HepG2 (cell line): Measurements from ENCODE around the gene RNF150. TPM values are rescaled to one million over a fixed set of nuclear protein-coding genes. Genes with fewer than 3 reads are reported as not detected.

Experiments
- ATAC-seq: fragments of 200-7000 bp; cut with Tn5 transposase; 3 replicates; pipeline ENCODE4 v1.9.1; 2020; ENCODE audit warnings: mild to moderate bottlenecking, moderate library complexity
- BruUV-seq: library from RNA; stranded (reverse); fragments of 400-500 nt; replicated peaks from 2 replicates; lab custom pipeline; 2021; lab: Mats Ljungman, UMichigan
- CTCF ChIA-PET: fragments of 300-600 bp; formaldehyde crosslinking; extraction: SDS; loops from one replicate; lab custom pipeline; 2021; ENCODE audit warnings: low total read pairs, inconsistent platforms, low intra/inter-chr PET ratio; lab: Yijun Ruan, JAX
- POLR2A ChIA-PET: fragments of 350-600 bp; sonication (Branson Sonifier 250); formaldehyde crosslinking; loops from one replicate; lab custom pipeline; 2020; ENCODE audit warnings: antibody characterized with exemption, inconsistent platforms; lab: Yijun Ruan, JAX
- DNase-seq: peaks from one replicate; pipeline ENCODE4 v3.0.0-alpha.2; 2015; ENCODE audit warnings: low spot score
- FAIRE-seq: peaks from 3 replicates; lab custom pipeline; 2011; peaks lifted over from hg19 to GRCh38; lab: Jason Lieb, UNC
- H2AFZ ChIP-seq: one replicate; pipeline ENCODE4 v1.6.1; 2011; ENCODE audit warnings: low read length, inconsistent platforms
- H3K27ac ChIP-seq: fragments of 300-600 bp; 3 replicates; pipeline ENCODE4 v1.8.0; 2011; ENCODE audit warnings: mixed run types, mild to moderate bottlenecking, mixed read lengths, low read length, inconsistent platforms; ENCODE audit not compliant: insufficient read depth; ENCODE audit errors: extremely low read length
- H3K27me3 ChIP-seq, 2 experiments: fragments of 200-600 bp in 1 of 2; 2 replicates in 1 of 2; 3 replicates in 1 of 2; pipeline versions ENCODE4 v1.6.0 to v1.8.0; 2011; ENCODE audit warnings: low read length in 2 of 2, mild to moderate bottlenecking in 2 of 2, moderate library complexity in 2 of 2, inconsistent platforms in 1 of 2; ENCODE audit not compliant: insufficient read depth in 2 of 2, control insufficient read depth in 1 of 2
- H3K36me3 ChIP-seq, 2 experiments: fragments of 200-600 bp in 1 of 2; replicated peaks in 1 of 2; 2 replicates in 1 of 2; 3 replicates in 1 of 2; pipeline versions ENCODE4 v1.5.1 to v1.8.0; 2011; ENCODE audit warnings: low read length in 2 of 2, inconsistent platforms in 1 of 2; ENCODE audit not compliant: insufficient read depth in 2 of 2, control insufficient read depth in 1 of 2
- H3K4me1 ChIP-seq: 2 replicates; pipeline ENCODE4 v1.5.1; 2012; ENCODE audit warnings: low read length, inconsistent platforms; ENCODE audit not compliant: insufficient read depth
- H3K4me2 ChIP-seq: 2 replicates; pipeline ENCODE4 v1.6.0; 2011; ENCODE audit warnings: low read depth, low read length, inconsistent platforms
- H3K4me3 ChIP-seq, 3 experiments: fragments of 200-600 bp in 1 of 3; sonication (generic), shearing (Covaris generic) in 1 of 3; replicated peaks in 1 of 3; 2 replicates each; pipeline ENCODE4 v1.5.1; 2011 to 2016; ENCODE audit warnings: low read length in 3 of 3, inconsistent platforms in 2 of 3, low read depth in 2 of 3, mild to moderate bottlenecking in 2 of 3, control low read depth in 1 of 3, mixed read lengths in 1 of 3; ENCODE audit not compliant: insufficient read depth in 1 of 3
- H3K79me2 ChIP-seq: one replicate; pipeline ENCODE4 v1.6.1; 2011; ENCODE audit warnings: low read length, inconsistent platforms; ENCODE audit not compliant: insufficient read depth
- H3K9ac ChIP-seq: 2 replicates; pipeline ENCODE4 v1.6.0; 2011; ENCODE audit warnings: mild to moderate bottlenecking, low read depth, low read length, inconsistent platforms; ENCODE audit not compliant: insufficient read depth
- H3K9me3 ChIP-seq: 2 replicates; pipeline ENCODE4 v1.5.1; 2012; ENCODE audit warnings: mild to moderate bottlenecking, low read length
- H4K20me1 ChIP-seq: 2 replicates; pipeline ENCODE4 v1.6.0; 2011; ENCODE audit warnings: inconsistent platforms, mild to moderate bottlenecking, low read length, moderate library complexity; ENCODE audit not compliant: insufficient read depth
- ELF4 ChIP-seq: sonication (generic); formaldehyde crosslinking; IDR thresholded peaks from 2 replicates; pipeline ENCODE4 v1.5.0; 2020; ENCODE audit warnings: missing genetic modification reagents, mild to moderate bottlenecking, moderate library complexity, borderline replicate concordance
- HOXA9 ChIP-seq: sonication (generic); formaldehyde crosslinking; IDR thresholded peaks from 2 replicates; pipeline ENCODE4 v1.8.1; 2022; ENCODE audit warnings: missing genetic modification reagents, mild to moderate bottlenecking, moderate library complexity, borderline replicate concordance
- KAT2B ChIP-seq: fragments of 150-350 bp; IDR thresholded peaks from 2 replicates; pipeline ENCODE4 v1.6.1; 2014; ENCODE audit warnings: low read depth, low read length, borderline replicate concordance
- SALL2 ChIP-seq: sonication (generic); formaldehyde crosslinking; IDR thresholded peaks from 2 replicates; pipeline ENCODE4 v1.8.1; 2023; ENCODE audit warnings: mild to moderate bottlenecking, missing genetic modification reagents, inconsistent platforms
- SETDB1 ChIP-seq: sonication (generic); formaldehyde crosslinking; IDR thresholded peaks from 2 replicates; pipeline ENCODE4 v1.5.1; 2020; ENCODE audit warnings: missing genetic modification reagents, mild to moderate bottlenecking, borderline replicate concordance
- SNAI1 ChIP-seq: sonication (generic); formaldehyde crosslinking; IDR thresholded peaks from 2 replicates; pipeline ENCODE4 v1.5.0; 2020; ENCODE audit warnings: mild to moderate bottlenecking, missing genetic modification reagents, borderline replicate concordance
- SP1 ChIP-seq, 2 experiments: fragments of 450-650 bp in 1 of 2; sonication (generic) in 1 of 2; formaldehyde crosslinking in 1 of 2; IDR thresholded peaks; 2 replicates each; pipeline versions ENCODE4 v1.4.0 to v1.6.1; 2016 to 2020; ENCODE audit warnings: missing genetic modification reagents in 1 of 2
- ZNF138 ChIP-seq: sonication (generic); formaldehyde crosslinking; IDR thresholded peaks from 2 replicates; pipeline ENCODE4 v1.5.0; 2020; ENCODE audit warnings: mild to moderate bottlenecking, low read depth, missing genetic modification reagents
- ZNF484 ChIP-seq: sonication (generic); formaldehyde crosslinking; IDR thresholded peaks from 2 replicates; pipeline ENCODE4 v1.5.1; 2020; ENCODE audit warnings: mild to moderate bottlenecking, low read depth, missing genetic modification reagents, borderline replicate concordance
- ZNF546 ChIP-seq: sonication (generic); formaldehyde crosslinking; conservative IDR thresholded peaks from 2 replicates; pipeline ENCODE4 v1.8.1; 2023; ENCODE audit warnings: mild to moderate bottlenecking, missing genetic modification reagents
- WGBS: methylation state at CpG from one replicate; pipeline ENCODE4 v1.1.6; 2017; ENCODE audit warnings: low lambda C conversion rate; 5-methylcytosine and 5-hydroxymethylcytosine counted together
- in situ Hi-C: cut with HindIII; loops from 2 replicates; pipeline ENCODE4 v1.10.0; 2017; ENCODE audit warnings: low pct_unique_long_range_greater_than_20kb; ENCODE audit not compliant: extremely low pct_ligation_motif_present
- intact Hi-C: fragments of 100-400 bp; cut with micrococcal nuclease; formaldehyde crosslinking; loops from one replicate; pipeline ENCODE4 v1.10.0; 2022; ENCODE audit not compliant: unreplicated experiment
- polyA plus RNA-seq, 8 experiments: library from polyadenylated mRNA; depleted of rRNA in 3 of 8; stranded (reverse) in 7 of 8; unstranded in 1 of 8; fragments of >200 nt; fragmentation: Illumina TruSeq in 4 of 8; extraction: Trizol in 4 of 8; gene quantifications; 2 replicates each; pipeline versions ENCODE4 v1.2.1 to v1.2.3, GENCODE V29; 2011 to 2016; ENCODE audit warnings: low read depth in 4 of 8, missing spikeins in 1 of 8, mixed read lengths in 1 of 8; ENCODE audit not compliant: insufficient read depth in 1 of 8
- total RNA-seq, 5 experiments: library from RNA; depleted of rRNA; stranded (reverse); fragments of >200 nt; fragmentation: Illumina TruSeq; extraction: Trizol; gene quantifications; 2 replicates each; pipeline ENCODE4 v1.2.3, GENCODE V29; 2016; ENCODE audit warnings: low read depth in 1 of 5

Gene RNF150
- total and polyA plus RNA-seq, 2 of the 13 experiments (the other 11 are each of a cell fraction or from before 2014, with no cell fraction given), result 0.02 to 0.03 TPM

DNA sequence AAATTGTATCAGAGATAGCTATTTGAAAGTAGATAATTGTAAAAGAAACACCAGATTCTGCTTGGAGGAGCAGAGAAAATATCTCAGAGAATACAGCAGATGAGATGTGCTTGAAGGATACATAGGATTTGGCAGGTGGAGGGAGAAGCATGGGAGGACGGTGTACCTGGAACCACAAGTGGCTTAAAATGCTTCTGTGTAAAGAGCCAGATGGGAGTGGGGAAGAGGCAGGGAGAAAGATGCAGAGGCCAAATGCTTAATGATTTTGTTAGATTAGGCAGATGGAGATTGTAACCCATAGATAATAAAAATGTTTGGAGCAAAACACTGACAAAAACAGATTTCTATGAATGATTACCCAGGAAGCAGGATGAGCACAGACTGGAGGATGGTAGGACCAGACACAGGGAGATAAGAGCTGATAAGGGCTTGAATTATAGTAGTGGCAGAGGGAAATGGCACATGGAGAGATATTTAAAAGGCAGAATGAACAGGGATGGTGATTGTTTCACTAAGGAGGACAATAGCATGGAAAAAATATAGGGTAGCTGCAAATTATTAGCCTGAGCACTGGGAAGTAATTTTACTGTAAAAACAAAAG is 231.4 kb downstream of the RNF150 start:
- no peaks in the 10 kb centered on the region for H4K20me1 ChIP-seq
- FAIRE-seq (no peak), ATAC-seq (no peak), DNase-seq (no peak)
- no peaks in the 10 kb centered on the region for H3K9me3 ChIP-seq
- H3K4me1 ChIP-seq, result no peaks in the 10 kb centered on the region
- ChIA-PET POLR2A (no interaction called here), CTCF (no interaction called here)
- WGBS, result 0% methylated on average over 1 of the region's 1 CpG
- no peaks in the 10 kb centered on the region for H3K36me3 ChIP-seq
- H3K9ac ChIP-seq, result no peak overlapping the region
- no TSS peak for BruUV-seq
- H3K4me3 ChIP-seq, result no peak overlapping the region
- in situ Hi-C loops (no loop called here), intact Hi-C loops (no loop called here)
- no peak for TF ChIP-seq ELF4 (CRISPR knock-in tag)
- no peak for TF ChIP-seq SNAI1 (CRISPR knock-in tag)
- no peak for TF ChIP-seq ZNF484
- no peak for TF ChIP-seq SETDB1 (CRISPR knock-in tag)
- TF ChIP-seq SP1 (IDR thresholded peaks at IDR 0.05), result no peak
- TF ChIP-seq SP1 (CRISPR knock-in tag; IDR thresholded peaks at IDR 0.05), result no peak
- no peak for TF ChIP-seq KAT2B
- no peak overlapping the region for H3K4me2 ChIP-seq
- H3K27me3 ChIP-seq, result no peaks in the 10 kb centered on the region; a peak in 1 of 5 replicates
- no peaks in the 10 kb centered on the region for H3K79me2 ChIP-seq
- H3K27ac ChIP-seq, result no peak overlapping the region
- H2AFZ ChIP-seq, result no peak overlapping the region

DNA sequence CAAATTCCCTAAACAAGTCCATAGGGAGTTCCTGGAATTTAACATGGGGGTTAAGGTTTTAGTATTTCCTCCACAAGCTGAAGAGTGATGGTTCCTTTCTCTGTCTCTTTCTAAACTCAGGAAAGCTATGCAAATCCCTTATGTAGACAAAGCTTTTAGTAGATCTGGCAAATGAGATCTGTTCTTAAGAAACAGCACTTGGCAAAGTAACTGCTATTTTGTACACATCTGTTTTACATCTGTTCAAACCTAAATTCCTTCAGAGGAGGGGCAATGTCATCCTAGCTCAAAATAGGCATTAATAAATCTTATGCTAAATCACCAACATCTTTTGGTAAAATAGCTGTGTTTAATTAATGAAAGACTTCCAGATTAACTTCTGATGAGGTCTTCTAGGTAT is 239.3 kb downstream of the RNF150 start:
- Histone ChIP-seq H4K20me1 (no peaks in the 10 kb centered on the region), H3K4me3 (no peak overlapping the region), H2AFZ (no peak overlapping the region), H3K4me2 (no peak overlapping the region), H3K27ac (no peak overlapping the region), H3K79me2 (no peaks in the 10 kb centered on the region), H3K27me3 (no peaks in the 10 kb centered on the region), H3K36me3 (no peaks in the 10 kb centered on the region), H3K4me1 (no peaks in the 10 kb centered on the region), H3K9ac (no peak overlapping the region), H3K9me3 (no peaks in the 10 kb centered on the region)
- BruUV-seq, result no TSS peak
- POLR2A ChIA-PET, result no interaction called here
- CTCF ChIA-PET, result no interaction called here
- DNase-seq, result no peak
- TF ChIP-seq ZNF138 (CRISPR knock-in tag), result no peak
- no peak for TF ChIP-seq SALL2
- no peak for TF ChIP-seq HOXA9 (CRISPR knock-in tag)
- no peak for TF ChIP-seq ZNF546 (CRISPR knock-in tag)
- ATAC-seq, result no peak
- no peak for FAIRE-seq
- in situ Hi-C loops, result no loop called here
- intact Hi-C loops, result no loop called here
